Measurements from ENCODE around the gene SPPL2B. TPM values are rescaled to one million over a fixed set of nuclear protein-coding genes. Genes with fewer than 3 reads are reported as not detected.

Gene SPPL2B
- total and polyA plus RNA-seq, 2 experiments from 2014 or later, result 23.5 to 51.0 TPM

GRCh38 chr19:2329149-2329478 lies 630 bp downstream of the SPPL2B start (continued):
- TF ChIP-seq ZNF462 (CRISPR knock-in tag; IDR thresholded peaks at IDR 0.05) (no peak), JUNB (IDR thresholded peaks at IDR 0.05; ENCODE audit: unreplicated experiment) (no peak), REST (IDR thresholded peaks at IDR 0.05; ENCODE audit: unreplicated experiment) (no peak), STAT1 (IDR thresholded peaks at IDR 0.05; ENCODE audit: unreplicated experiment) (no peak), CTCF (conservative IDR thresholded peaks at IDR 0.05; ENCODE audit: low read depth in 2 of 2) (no peak)
